Small intestine (tissue), 7 donors: ENCODE results near the gene PLA2G10. TPM values are rescaled to one million over a fixed set of nuclear protein-coding genes. Genes with fewer than 3 reads are reported as not detected.
"Not testable (repeated sequence)": the region's sequence is repeated elsewhere in the genome, so short reads cannot be mapped to it uniquely, and the experiment has no call there.

ENCODE experiments used
- DNase-seq, 2 donors: peaks; one replicate each; pipeline versions ENCODE4 v3.0.0 to v3.0.0-alpha.2; 2013
- FAIRE-seq: peaks from 2 replicates; lab custom pipeline; 2012; peaks lifted over from hg19 to GRCh38; lab: Jason Lieb, UNC
- H3K27ac ChIP-seq, 3 donors: one replicate each; pipeline ENCODE4 v1.5.1; 2013; ENCODE audit warnings: low read length in 2 of 3, mild to moderate bottlenecking in 2 of 3, control low read depth in 1 of 3, inconsistent platforms in 1 of 3, low read depth in 1 of 3, moderate library complexity in 1 of 3
- H3K27me3 ChIP-seq, 3 donors: one replicate each; pipeline ENCODE4 v1.6.1; 2013; ENCODE audit warnings: low read length in 3 of 3, inconsistent platforms in 1 of 3; ENCODE audit not compliant: control insufficient read depth in 3 of 3, insufficient read depth in 3 of 3
- H3K36me3 ChIP-seq, 3 donors: one replicate each; pipeline ENCODE4 v1.6.1; 2013; ENCODE audit warnings: low read length in 3 of 3, inconsistent platforms in 1 of 3, low read depth in 1 of 3, mild to moderate bottlenecking in 1 of 3, moderate library complexity in 1 of 3; ENCODE audit not compliant: control insufficient read depth in 3 of 3, insufficient read depth in 2 of 3
- H3K4me1 ChIP-seq, 3 donors: one replicate each; pipeline ENCODE4 v1.6.1; 2013; ENCODE audit warnings: low read length in 2 of 3, inconsistent platforms in 1 of 3, low read depth in 1 of 3, mild to moderate bottlenecking in 1 of 3, moderate library complexity in 1 of 3; ENCODE audit not compliant: control insufficient read depth in 3 of 3, insufficient read depth in 2 of 3
- H3K4me3 ChIP-seq, 3 donors: one replicate each; pipeline ENCODE4 v1.5.1; 2013; ENCODE audit warnings: low read length in 3 of 3, control low read depth in 1 of 3, inconsistent platforms in 1 of 3, low read depth in 1 of 3, mild to moderate bottlenecking in 1 of 3, moderate library complexity in 1 of 3
- H3K9me3 ChIP-seq, 2 donors: one replicate each; pipeline ENCODE4 v1.6.1; 2013; ENCODE audit warnings: low read depth in 1 of 2, low read length in 1 of 2; ENCODE audit not compliant: control insufficient read depth in 2 of 2, insufficient read depth in 1 of 2
- WGBS, 3 donors: extraction: QIAGEN DNeasy Blood & Tissue Kit; methylation state at CpG; one replicate each; pipeline ENCODE4 v1.1.7; 2013; 5-methylcytosine and 5-hydroxymethylcytosine counted together
- polyA plus RNA-seq, 4 donors: library from polyadenylated mRNA; stranded (reverse) in 3 of 4; unstranded in 1 of 4; fragments of 200-250 nt in 3 of 4; fragments of 120-200 nt in 1 of 4; gene quantifications; one replicate each; pipeline versions ENCODE4 v1.2.1 to v1.2.3, GENCODE V29; 2013
- donor health status: healthy with polysubstance abuse.
- donor health status: control.
- donor health status: control.
- donor health status: Bipolar disorder and iron deficiency.
- donor health status: healthy.

PLA2G10 gene
- polyA plus RNA-seq, 4 donors, result 1.6 to 8.0 (median 6.3) TPM

DNA sequence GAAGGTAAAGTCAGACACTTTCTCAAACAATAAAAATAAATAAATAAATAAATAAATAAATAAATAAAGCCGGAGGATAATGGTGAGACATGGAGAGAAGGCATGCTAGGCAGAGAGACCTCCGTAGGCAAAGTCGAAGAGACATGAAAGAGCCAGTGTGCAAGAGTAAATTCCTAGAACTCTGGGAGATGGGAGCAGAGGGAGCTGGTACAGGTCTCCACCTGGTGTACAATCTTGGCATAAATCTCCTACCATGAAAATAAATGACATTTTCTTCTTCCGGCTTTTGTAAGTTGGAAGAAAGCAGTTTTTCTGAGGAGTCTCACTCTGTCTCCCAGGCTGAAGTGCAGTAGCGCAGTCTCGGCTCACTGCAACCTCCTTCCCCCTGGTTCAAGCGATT, 7.8 kb upstream of the PLA2G10 start:
- 0 to 63% (median 63%) methylated on average over 1 to 2 of the region's 7 CpGs for WGBS, 3 donors
- not testable (repeated sequence) for H3K4me3 ChIP-seq, H3K36me3 ChIP-seq, DNase-seq, H3K27ac ChIP-seq, H3K9me3 ChIP-seq, FAIRE-seq, H3K4me1 ChIP-seq, H3K27me3 ChIP-seq

DNA sequence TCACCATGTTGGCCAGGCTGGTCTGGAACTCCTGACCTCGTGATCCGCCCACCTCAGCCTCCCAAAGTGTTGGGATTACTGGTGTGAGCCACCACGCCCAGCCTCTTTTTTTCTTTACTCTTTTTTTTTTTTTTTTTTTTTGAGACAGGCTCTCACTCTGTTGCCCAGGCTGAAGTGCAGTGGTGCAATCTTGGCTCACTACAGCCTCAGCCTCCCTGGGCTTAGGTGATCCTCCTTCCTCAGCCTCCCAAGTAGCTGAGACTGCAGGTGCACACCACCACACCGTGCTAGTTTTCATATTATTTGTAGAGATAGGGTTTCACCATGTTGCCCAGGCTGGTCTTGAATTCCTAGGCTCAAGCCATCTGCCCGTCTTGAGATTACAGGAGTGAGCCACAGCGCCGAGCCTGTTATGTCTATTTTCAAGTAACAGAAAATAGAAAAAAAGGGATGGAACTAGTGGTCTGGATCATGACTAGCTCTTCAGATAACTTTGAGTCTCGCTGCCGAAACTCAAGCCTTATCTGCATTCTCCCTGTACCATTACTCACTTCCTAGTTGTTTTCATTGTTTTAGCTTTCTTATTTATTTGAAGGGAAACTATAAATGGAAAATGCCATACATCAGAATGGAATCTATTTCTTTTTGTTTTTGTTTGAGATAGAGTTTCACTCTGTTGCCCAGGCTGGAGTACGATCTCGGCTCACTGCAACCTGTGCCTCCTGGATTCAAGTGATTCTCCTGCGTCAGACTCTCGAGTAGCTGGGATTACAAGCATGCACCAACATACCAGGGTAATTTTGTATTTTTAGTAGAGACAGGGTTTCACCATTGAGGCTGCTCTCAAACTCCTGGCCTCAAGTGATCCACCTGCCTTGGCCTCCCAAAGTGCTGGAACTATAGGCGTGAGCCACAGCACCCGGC, 8.0 kb downstream of the PLA2G10 start:
- H3K27ac ChIP-seq, DNase-seq, H3K4me3 ChIP-seq, H3K36me3 ChIP-seq, H3K9me3 ChIP-seq, FAIRE-seq, H3K27me3 ChIP-seq, H3K4me1 ChIP-seq: not testable (repeated sequence)
- WGBS, 3 donors, result 87 to 93% (median 88%) methylated on average over 14 to 15 of the region's 15 CpGs

DNA sequence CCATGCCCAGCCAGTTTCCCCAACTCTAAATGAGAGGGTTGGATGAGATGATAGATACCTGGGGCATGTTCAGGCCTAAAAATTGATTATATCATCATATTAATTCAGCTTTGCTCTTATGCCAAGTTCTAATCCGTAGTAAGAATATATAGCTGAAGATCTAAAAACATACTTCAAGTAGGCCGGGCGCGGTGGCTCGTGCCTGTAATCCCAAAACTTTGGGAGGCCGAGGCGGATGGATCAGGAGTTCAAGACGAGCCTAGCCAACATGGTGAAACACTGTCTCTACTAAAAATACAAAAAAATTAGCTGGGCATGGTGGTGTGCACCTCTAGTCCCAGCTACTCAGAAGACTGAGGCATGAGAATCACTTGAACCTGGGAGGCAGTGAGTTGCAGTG, 12.0 kb downstream of the PLA2G10 start:
- no peak overlapping the region for H3K27ac ChIP-seq
- no peaks in the 10 kb centered on the region for H3K36me3 ChIP-seq
- no peak for DNase-seq
- FAIRE-seq, result no peak
- H3K27me3 ChIP-seq, result no peaks in the 10 kb centered on the region
- 91 to 95% (median 92%) methylated on average over 8 of the region's 8 CpGs for WGBS, 3 donors
- H3K9me3 ChIP-seq, result no peaks in the 10 kb centered on the region
- H3K4me1 ChIP-seq, result no peaks in the 10 kb centered on the region
- H3K4me3 ChIP-seq, result no peak overlapping the region

DNA sequence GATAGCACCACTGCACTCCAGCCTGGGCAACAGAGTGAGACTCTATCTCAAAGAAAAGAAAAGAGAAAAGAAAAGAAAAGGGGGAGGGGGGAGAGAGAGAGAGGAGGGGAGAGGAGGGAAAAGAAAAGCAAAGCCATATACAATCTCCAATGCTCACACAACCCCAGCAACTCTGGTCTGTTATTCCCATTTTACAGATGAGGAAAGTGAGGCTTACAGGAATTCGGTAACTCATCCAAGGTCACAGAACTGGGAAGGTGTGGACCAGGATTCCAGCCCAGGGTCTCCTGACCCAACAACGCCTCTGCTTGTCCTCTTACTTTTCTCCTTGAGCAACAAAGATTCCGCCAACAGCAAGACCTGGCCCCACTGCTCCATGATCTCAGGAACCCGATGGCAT, 13.0 kb downstream of the PLA2G10 start:
- Histone ChIP-seq H3K9me3 (no peaks in the 10 kb centered on the region), H3K27ac (no peak overlapping the region), H3K4me3 (no peak overlapping the region), H3K4me1 (no peaks in the 10 kb centered on the region), H3K27me3 (no peaks in the 10 kb centered on the region), H3K36me3 (no peaks in the 10 kb centered on the region)
- no peak for DNase-seq
- WGBS, 3 donors, result 91 to 99% (median 95%) methylated on average over 4 of the region's 4 CpGs
- no peak for FAIRE-seq

DNA sequence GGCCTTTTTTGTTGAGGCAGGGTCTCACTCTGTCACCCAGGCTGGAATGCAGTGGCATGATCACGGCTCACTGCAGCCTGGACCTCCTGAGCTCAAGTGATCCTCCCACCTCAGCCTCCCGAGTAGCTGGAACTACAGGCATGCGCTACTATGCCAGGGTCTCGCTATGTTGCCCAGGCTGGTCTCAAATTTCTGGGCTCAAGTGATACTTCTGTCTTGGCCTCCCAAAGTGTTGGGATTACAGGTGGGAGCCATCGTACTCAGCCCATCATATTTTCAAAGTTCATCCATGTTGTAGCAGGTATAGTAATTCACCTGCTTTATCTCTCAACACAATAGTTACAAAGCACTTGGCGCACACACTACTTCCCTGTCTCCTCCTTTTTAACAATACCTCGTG, 13.7 kb downstream of the PLA2G10 start:
- H3K36me3 ChIP-seq, DNase-seq, H3K4me3 ChIP-seq, FAIRE-seq, H3K27ac ChIP-seq, H3K9me3 ChIP-seq, H3K4me1 ChIP-seq, H3K27me3 ChIP-seq: not testable (repeated sequence)
- 84 to 86% (median 85%) methylated on average over 7 of the region's 7 CpGs for WGBS, 3 donors

DNA sequence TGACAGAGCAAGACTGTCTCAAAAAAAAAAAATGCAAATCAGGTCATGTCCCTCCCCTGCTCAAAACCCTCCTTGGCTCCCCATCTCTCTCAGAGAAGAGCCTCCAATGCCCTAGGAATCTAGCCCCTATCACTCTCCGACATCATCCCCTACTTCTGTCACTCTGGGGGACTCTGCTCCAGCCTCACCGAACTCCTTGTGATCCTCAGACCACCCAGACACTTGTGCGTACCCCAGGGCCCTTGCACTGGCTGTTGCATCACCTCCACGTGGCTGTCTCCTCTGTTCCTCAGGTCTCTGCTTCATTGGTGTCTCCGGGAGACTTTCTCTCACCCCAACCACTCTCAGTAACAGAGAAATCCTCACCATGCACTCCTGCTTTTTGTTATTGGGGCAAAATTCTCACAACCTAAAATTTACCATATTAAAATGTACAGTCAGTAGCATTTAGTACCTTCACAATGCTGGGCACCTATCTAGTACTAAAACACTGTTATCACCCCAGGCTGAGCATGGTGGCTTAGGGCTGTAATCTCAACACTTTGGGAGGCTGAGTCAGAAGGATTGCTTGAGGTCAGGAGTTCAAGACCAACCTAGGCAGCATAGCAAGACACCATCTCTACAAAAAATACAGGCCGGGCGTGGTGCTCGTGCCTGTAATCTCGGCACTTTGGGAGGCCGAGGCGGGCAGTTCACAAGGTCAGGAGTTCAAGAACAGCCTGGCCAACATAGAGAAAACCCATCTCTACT, 15.2 kb downstream of the PLA2G10 start:
- no peak for DNase-seq
- Histone ChIP-seq H3K9me3 (no peaks in the 10 kb centered on the region), H3K4me3 (no peak overlapping the region), H3K27me3 (no peaks in the 10 kb centered on the region), H3K4me1 (no peaks in the 10 kb centered on the region), H3K36me3 (no peaks in the 10 kb centered on the region), H3K27ac (no peak overlapping the region)
- WGBS, 3 donors, result 73 to 81% (median 80%) methylated on average over 11 of the region's 11 CpGs
- no peak for FAIRE-seq

DNA sequence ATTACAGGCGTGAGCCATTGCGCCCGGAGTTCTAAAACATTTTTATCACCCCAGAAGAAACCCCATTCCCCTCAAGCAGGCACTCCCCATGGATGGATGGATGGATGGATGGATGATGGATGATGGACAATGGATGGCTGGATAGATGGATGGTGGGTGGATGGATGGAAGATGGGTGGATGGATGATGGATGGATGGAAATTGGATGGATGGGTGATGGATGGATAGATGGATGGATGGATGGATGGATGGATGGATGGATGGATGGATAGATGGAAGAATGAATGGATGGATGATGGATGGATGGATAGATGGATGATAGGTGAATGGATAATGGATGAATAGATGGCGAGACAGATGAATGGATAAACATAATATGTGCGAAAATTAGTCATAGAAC, 16.5 kb downstream of the PLA2G10 start:
- Histone ChIP-seq H3K27me3 (no peaks in the 10 kb centered on the region), H3K27ac (no peak overlapping the region), H3K36me3 (no peaks in the 10 kb centered on the region), H3K9me3 (no peaks in the 10 kb centered on the region), H3K4me3 (no peak overlapping the region), H3K4me1 (peaks cover 0 to under 1% (median 0%) of the 10 kb centered on the region in 3 donors)
- 93 to 98% (median 95%) methylated on average over 5 of the region's 5 CpGs for WGBS, 3 donors
- FAIRE-seq, result no peak
- no peak for DNase-seq

DNA sequence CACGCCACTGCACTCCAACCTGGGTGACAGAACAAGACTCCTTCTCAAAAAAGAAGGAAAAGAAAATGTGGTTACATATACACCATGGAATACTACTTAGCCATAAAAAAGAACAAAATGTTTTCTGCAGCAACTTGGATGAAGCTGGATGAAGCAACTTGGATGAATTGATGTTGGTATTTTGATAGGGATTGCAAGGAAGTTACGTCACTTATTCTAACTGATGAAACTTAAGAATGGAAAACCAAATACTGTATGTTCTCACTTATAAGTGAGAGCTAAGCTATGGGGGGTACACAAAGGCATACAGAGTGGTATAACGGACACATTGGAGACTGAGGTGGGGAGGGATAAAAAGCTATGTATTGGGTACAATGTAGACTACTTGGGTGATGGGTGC, 17.5 kb downstream of the PLA2G10 start:
- FAIRE-seq (no peak), DNase-seq (no peak)
- Histone ChIP-seq H3K4me3 (no peak overlapping the region), H3K27me3 (no peaks in the 10 kb centered on the region), H3K9me3 (no peaks in the 10 kb centered on the region), H3K4me1 (peaks cover 0 to 5% (median 0%) of the 10 kb centered on the region in 3 donors), H3K27ac (no peak overlapping the region), H3K36me3 (no peaks in the 10 kb centered on the region)
- 88 to 92% (median 90%) methylated on average over 3 of the region's 3 CpGs for WGBS, 3 donors
